Testis (tissue), 3 donors: ENCODE results near the gene SCNN1G. TPM values are rescaled to one million over a fixed set of nuclear protein-coding genes. Genes with fewer than 3 reads are reported as not detected.

ENCODE experiments used
- DNase-seq: peaks from one replicate; pipeline ENCODE4 v3.0.0-alpha.2; 2019
- H3K27ac ChIP-seq, 2 donors: fragments of 200-600 bp; sonication (generic); one replicate each; pipeline ENCODE4 v1.5.1; 2019
- H3K27me3 ChIP-seq: fragments of 200-600 bp; sonication (generic); one replicate; pipeline ENCODE4 v1.5.1; 2019
- H3K36me3 ChIP-seq: fragments of 200-600 bp; sonication (generic); one replicate; pipeline ENCODE4 v1.5.1; 2017; ENCODE audit warnings: low read depth; ENCODE audit errors: missing control alignments
- H3K4me1 ChIP-seq: fragments of 200-600 bp; sonication (generic); one replicate; pipeline ENCODE4 v1.5.1; 2019
- H3K4me3 ChIP-seq, 2 donors: fragments of 200-600 bp; sonication (generic); one replicate each; pipeline ENCODE4 v1.5.1; 2017 to 2019
- H3K9me3 ChIP-seq: fragments of 200-600 bp; sonication (generic); one replicate; pipeline ENCODE4 v1.5.1; 2017
- CTCF ChIP-seq, 3 experiments: fragments of 450-650 bp in 2 of 3; fragments of 200-600 bp in 1 of 3; sonication (generic) in 1 of 3; IDR thresholded peaks; one replicate each; pipeline ENCODE4 v1.5.1; 2016 to 2019; ENCODE audit warnings: antibody characterized with exemption in 3 of 3, mild to moderate bottlenecking in 2 of 3, moderate library complexity in 1 of 3
- POLR2A ChIP-seq: fragments of 450-650 bp; IDR thresholded peaks from one replicate; pipeline ENCODE4 v1.6.1; 2017; ENCODE audit warnings: antibody characterized with exemption, mild to moderate bottlenecking, moderate library complexity
- WGBS, 2 donors: methylation state at CpG; one replicate each; pipeline ENCODE4 v1.1.5; 2018; 5-methylcytosine and 5-hydroxymethylcytosine counted together
- intact Hi-C: fragments of 100-400 bp; cut with DNase I; formaldehyde crosslinking; loops from one replicate; pipeline ENCODE4 v1.15.1; 2023; ENCODE audit warnings: low total_unique reads
- polyA plus RNA-seq: library from polyadenylated mRNA; stranded (reverse); fragments of 350-450 nt; fragmentation: Illumina TruSeq; extraction: RNeasy Lipid Tissue Mini Kit (QIAGEN cat#74804); gene quantifications from one replicate; pipeline ENCODE4 v1.2.3, GENCODE V29; 2014; ENCODE audit warnings: low read depth, low replicate concordance; ENCODE audit not compliant: insufficient read depth
- total RNA-seq, 2 donors: library from RNA; depleted of rRNA; stranded (reverse); fragments of >200 nt; gene quantifications; one replicate each; pipeline ENCODE4 v1.2.3, GENCODE V29; 2016

SCNN1G gene
- total and polyA plus RNA-seq, 3 donors from 2014 or later = 0.16 to 0.19 TPM; not detected in 1

GRCh38 chr16:23232806-23233205, 50.3 kb downstream of the SCNN1G start:
- intact Hi-C loops = no loop called here
- no peak overlapping the region for H3K4me3 ChIP-seq
- no peaks in the 10 kb centered on the region for H3K4me1 ChIP-seq
- no peaks in the 10 kb centered on the region for H3K36me3 ChIP-seq
- WGBS, 2 donors = 65 to 66% methylated on average over 2 of the region's 2 CpGs
- no peak overlapping the region for H3K27ac ChIP-seq
- no peaks in the 10 kb centered on the region for H3K27me3 ChIP-seq
- TF ChIP-seq CTCF (IDR thresholded peaks at IDR 0.05) (no peak), POLR2A (no peak)
- H3K9me3 ChIP-seq = no peaks in the 10 kb centered on the region
- no peak for DNase-seq

GRCh38 chr16:23235176-23235575, 52.6 kb downstream of the SCNN1G start:
- H3K9me3 ChIP-seq = no peaks in the 10 kb centered on the region
- 80 to 83% methylated on average over 4 of the region's 4 CpGs for WGBS, 2 donors
- no peaks in the 10 kb centered on the region for H3K36me3 ChIP-seq
- no peak overlapping the region for H3K4me3 ChIP-seq
- no peaks in the 10 kb centered on the region for H3K4me1 ChIP-seq
- intact Hi-C loops = no loop called here
- no peaks in the 10 kb centered on the region for H3K27me3 ChIP-seq
- H3K27ac ChIP-seq = no peak overlapping the region
- no peak for TF ChIP-seq CTCF (IDR thresholded peaks at IDR 0.05)
- TF ChIP-seq POLR2A = no peak
- no peak for DNase-seq

GRCh38 chr16:23236983-23237382, 54.4 kb downstream of the SCNN1G start:
- Histone ChIP-seq H3K27ac (no peak overlapping the region), H3K27me3 (no peaks in the 10 kb centered on the region), H3K4me3 (no peak overlapping the region), H3K4me1 (no peaks in the 10 kb centered on the region), H3K36me3 (no peaks in the 10 kb centered on the region), H3K9me3 (no peaks in the 10 kb centered on the region)
- intact Hi-C loops = no loop called here
- DNase-seq = no peak
- 94 to 97% methylated on average over 1 of the region's 1 CpG for WGBS, 2 donors
- no peak for TF ChIP-seq CTCF (IDR thresholded peaks at IDR 0.05)
- TF ChIP-seq POLR2A = no peak

- intact Hi-C loops = no loop called here
- H3K4me1 ChIP-seq = no peaks in the 10 kb centered on the region
- H3K27ac ChIP-seq = no peak overlapping the region
- no peak for DNase-seq
- 73 to 76% methylated on average over 1 of the region's 1 CpG for WGBS, 2 donors
- H3K27me3 ChIP-seq = no peaks in the 10 kb centered on the region
- H3K9me3 ChIP-seq = no peaks in the 10 kb centered on the region
- H3K4me3 ChIP-seq = no peak overlapping the region
- H3K36me3 ChIP-seq = no peaks in the 10 kb centered on the region
- TF ChIP-seq CTCF (IDR thresholded peaks at IDR 0.05) (no peak), POLR2A (no peak)
These were observed 58.4 kb downstream of the SCNN1G start for GRCh38 chr16:23240994-23241393.

- no peak for TF ChIP-seq POLR2A
- TF ChIP-seq CTCF (IDR thresholded peaks at IDR 0.05) = no peak
- no peak overlapping the region for H3K4me3 ChIP-seq
- no peak overlapping the region for H3K27ac ChIP-seq
- DNase-seq = no peak
- intact Hi-C loops = no loop called here
- no peaks in the 10 kb centered on the region for H3K27me3 ChIP-seq
- no peaks in the 10 kb centered on the region for H3K4me1 ChIP-seq
- no peaks in the 10 kb centered on the region for H3K9me3 ChIP-seq
- no peaks in the 10 kb centered on the region for H3K36me3 ChIP-seq
These were observed 61.6 kb downstream of the SCNN1G start for GRCh38 chr16:23244122-23244521.
